ENCODE results near the gene ENHO. TPM values are rescaled to one million over a fixed set of nuclear protein-coding genes. Genes with fewer than 3 reads are reported as not detected.

The ENHO gene
- total RNA-seq, 1 experiment from 2014 or later = 4.0 TPM

DNA sequence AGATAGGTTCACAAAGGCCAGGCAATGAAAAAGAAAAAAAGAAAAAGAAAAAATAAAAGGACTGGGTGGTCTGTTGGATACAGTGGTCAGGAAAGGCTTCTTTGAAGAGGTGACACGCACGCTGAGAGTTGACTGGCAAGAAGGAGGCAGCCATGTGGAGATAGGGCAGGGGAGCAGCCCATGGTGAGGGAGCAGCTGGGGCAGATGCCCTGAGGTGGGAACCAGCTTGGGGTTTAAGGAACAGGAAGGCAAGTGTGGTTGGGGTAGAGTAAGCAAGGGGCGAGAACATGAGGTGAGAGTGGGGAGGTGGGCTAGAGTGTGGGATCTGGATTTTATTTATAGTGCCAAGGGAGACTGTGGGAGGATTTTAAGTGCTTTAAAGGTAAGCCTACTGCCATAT, 6.8 kb downstream of the ENHO start:
- in situ Hi-C loops (cut with HindIII; ENCODE audit: low pct_unique_long_range_greater_than_20kb, low sequenced_read_pairs) = no loop called here
- DNase-seq (ENCODE audit: low read depth) = no peak

DNA sequence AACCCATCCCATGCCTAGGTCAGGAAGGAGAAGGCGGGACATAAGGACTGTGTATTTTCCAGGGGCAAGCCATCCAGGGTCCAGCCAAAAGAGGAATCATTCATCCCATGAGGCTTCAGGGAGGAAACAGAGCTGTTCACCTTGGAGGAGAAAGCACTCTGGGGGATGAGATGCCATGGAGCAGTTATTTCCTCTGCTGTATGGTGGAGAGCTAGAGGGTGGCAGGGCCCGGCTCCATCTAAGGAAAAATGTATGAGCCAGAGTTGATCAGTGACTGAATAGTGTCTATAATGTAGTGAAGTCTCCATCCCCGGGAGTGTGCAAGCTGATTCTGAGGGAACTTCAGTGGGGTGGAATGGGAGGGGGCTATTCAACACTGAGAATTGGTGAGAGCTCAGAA, 8.0 kb downstream of the ENHO start:
- in situ Hi-C loops (cut with HindIII; ENCODE audit: low pct_unique_long_range_greater_than_20kb, low sequenced_read_pairs) = no loop called here
- no peak for DNase-seq (ENCODE audit: low read depth)

DNA sequence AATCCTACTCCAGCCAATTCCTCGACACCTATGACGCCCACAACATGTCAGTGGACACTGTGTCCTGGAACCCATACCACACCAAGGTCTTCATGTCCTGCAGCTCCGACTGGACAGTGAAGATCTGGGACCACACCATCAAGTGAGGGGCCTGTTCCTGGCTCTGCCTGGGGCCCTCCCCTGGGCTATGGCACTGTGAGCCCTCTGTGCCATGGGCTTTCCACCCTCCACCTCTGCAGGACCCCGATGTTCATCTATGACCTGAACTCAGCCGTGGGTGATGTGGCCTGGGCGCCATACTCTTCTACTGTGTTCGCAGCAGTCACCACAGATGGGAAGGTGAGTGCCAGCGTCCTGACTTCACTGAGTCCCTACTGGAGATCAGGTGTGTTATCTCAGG, 8.4 kb downstream of the ENHO start:
- in situ Hi-C loops (cut with HindIII; ENCODE audit: low pct_unique_long_range_greater_than_20kb, low sequenced_read_pairs) = no loop called here
- DNase-seq (ENCODE audit: low read depth) = no peak

DNA sequence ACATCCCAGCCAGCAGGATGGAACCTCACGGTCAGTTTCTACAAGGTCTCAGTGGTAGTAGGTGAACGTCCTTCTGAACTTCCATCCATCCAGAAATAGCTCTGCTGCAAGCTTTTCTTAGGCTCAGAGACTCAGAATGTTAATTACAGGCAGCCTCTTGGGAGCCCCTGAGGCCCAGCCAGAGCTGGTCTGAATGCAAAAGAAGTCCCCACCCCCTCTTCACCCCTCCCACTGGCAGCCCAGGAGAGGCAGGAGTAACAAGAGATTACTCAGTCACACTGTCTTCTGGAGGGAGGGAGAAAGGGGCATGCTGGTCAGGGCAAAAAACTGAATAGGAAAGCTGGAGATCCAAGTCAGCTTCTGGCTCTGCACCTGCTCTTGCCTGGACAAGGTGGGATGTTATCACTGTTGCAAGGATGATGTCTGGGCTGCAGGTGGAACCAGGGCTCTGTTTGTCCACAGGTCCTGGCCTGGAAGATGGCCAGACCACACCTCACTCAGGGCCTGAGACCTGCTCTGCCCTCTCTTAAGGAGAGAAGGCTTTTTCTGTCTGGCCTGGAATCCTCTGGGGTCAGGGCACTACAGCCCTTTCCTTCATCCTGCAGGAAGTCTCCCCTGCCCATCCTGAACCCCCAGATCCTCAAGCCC, 9.1 kb downstream of the ENHO start:
- in situ Hi-C loops (cut with HindIII; ENCODE audit: low pct_unique_long_range_greater_than_20kb, low sequenced_read_pairs) = no loop called here
- no peak for DNase-seq (ENCODE audit: low read depth)

DNA sequence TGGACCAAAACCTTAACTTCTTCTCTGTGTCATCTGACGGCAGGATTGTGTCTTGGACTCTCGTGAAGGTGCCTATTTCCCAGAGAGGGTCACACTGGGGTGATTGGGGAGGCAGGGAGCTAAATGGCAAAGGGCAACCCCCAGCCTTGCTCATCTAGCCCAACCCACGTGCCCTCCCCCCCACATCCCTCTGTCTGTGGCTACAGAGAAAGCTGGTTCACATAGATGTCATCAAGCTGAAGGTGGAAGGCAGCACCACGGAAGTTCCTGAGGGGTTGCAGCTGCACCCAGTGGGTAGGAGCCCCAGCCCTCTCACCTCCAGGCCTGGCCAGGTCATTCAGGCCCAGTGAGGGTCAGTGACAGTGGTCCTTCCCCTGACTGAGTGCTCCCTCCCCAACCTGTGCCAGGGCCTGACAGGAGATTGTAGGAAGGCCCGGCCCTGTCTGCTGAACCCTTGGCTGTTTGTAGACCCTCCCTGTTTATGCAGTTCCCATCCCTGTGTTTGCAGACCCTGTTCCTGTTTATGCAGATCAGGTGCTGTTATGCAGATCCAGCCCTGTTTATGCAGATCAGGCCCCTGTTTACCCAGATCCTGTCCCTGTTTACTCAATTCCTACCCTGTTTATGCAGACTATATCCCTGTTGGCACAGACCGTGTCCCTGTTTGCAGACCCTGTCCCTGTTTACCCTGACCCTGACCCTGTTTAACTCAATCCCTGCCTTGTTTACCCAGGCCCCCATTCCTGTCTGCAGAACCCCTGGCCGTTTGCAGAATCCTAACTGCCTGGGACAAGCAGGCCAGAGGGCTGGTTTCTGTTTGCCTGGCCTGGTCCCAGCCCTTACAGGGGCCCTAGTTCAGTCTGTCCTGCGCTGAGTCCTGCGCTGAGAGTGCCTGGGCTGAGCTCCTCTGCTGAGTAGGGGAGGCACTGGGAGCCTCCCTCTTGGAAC, 10.4 kb downstream of the ENHO start:
- in situ Hi-C loops (cut with HindIII; ENCODE audit: low pct_unique_long_range_greater_than_20kb, low sequenced_read_pairs) = no loop called here
- DNase-seq (ENCODE audit: low read depth) = no peak

DNA sequence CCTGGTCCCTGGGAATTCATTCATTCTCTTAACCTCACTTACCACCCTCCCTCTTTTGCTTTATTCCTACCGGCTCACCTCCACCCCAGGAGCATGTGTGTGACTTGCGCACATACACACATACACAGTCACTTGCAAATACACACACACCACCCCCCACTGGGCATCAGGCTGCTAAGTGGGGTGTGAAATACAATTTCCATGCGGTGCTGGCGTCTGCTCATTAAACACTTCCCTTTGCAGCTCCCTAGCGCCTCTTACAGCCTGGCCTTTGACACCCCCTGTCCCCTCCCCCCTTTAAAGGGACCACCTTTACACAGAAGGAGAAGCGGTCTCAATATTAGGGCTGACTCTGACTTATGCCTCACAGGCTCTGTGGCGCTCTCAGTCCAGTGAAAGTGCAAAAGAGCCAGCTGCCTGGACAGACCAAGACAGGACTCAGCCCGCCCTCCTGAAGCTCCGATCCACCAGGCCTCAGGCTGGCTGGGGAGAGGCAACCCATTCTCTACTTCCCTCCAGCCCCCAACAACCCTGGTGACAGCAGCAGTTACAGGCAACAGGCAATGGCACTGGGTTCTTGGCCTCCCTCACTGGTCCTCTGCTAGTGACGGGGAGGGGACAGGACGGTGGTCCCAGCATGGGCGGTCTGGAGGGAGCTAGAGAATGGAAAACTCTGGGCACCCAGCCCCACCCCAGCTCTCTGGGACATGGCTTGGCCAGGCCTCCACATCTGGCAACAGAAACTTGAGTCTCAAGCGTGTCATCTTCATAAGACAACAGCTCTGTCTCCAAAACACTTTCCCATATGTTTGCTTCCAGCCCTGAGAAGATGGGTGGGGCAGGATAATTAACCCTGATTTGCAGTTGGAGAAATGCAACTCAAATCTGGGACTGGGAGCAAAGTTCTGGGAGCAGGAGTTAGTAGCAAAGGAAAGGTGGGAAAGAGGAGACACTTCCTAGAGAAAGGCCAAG, 12.0 kb downstream of the ENHO start:
- in situ Hi-C loops (cut with HindIII; ENCODE audit: low pct_unique_long_range_greater_than_20kb, low sequenced_read_pairs) = no loop called here
- DNase-seq (ENCODE audit: low read depth) = no peak

DNA sequence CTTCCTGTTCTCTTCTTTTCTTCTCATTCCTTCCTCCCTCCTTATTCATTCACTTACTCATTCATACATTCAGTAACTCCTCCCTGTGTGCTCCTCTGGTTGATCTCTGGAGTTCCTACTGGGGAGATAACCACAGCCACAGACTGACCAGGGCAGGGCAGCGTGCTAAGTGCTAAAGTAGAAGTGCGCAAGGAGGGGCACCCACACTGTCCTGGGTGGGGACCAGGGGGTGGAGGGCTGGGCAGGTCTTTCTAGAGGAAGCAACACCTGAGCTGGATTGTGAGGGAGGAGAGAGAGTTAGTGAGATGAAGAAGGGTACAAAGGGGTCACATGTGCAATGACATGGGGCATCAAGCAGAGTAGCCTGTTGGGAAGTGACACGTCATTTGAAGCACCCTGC, 13.8 kb downstream of the ENHO start:
- in situ Hi-C loops (cut with HindIII; ENCODE audit: low pct_unique_long_range_greater_than_20kb, low sequenced_read_pairs) = no loop called here
- no peak for DNase-seq (ENCODE audit: low read depth)

DNA sequence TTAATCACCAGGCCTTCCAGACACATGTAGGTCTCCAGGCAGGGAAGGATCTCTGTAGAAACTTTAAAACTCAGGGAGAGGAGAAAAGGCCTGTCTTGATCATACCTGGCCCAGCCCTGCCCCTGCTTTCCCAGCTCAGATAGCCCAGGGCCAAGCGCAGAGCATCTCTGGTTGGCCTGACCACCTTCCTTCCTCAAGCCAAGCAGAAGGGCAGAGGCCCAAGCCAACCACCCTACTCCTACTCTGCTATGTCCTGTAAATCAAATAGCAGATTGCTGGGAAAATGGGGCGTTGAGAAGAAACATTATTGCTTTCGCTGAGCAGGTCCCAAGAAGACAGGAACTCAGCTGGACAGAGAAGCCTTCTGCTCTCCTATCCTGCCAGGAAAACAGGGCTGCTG, 14.3 kb downstream of the ENHO start:
- in situ Hi-C loops (cut with HindIII; ENCODE audit: low pct_unique_long_range_greater_than_20kb, low sequenced_read_pairs) = no loop called here
- DNase-seq (ENCODE audit: low read depth) = no peak

DNA sequence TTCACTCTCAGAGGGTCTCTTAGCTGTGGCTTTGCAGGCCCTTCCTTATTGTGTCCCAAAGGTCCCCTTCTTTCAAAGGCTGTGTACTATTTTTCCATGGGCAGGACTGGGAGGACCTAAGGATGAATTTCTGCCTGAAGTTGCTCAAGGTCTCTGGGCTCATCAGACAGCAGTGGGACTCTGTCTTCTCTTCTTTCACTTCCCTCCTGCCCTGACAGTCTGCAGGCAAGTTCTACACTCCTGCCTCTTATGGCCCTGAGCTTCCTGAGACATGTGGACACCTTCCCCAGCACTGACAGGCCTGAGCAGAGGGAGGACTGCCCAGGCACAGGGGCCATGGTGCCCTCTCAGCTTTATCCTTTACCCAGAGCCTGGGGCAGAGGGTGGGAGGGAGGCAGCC, 14.8 kb downstream of the ENHO start:
- DNase-seq (ENCODE audit: low read depth) = no peak
- in situ Hi-C loops (cut with HindIII; ENCODE audit: low pct_unique_long_range_greater_than_20kb, low sequenced_read_pairs) = no loop called here

DNA sequence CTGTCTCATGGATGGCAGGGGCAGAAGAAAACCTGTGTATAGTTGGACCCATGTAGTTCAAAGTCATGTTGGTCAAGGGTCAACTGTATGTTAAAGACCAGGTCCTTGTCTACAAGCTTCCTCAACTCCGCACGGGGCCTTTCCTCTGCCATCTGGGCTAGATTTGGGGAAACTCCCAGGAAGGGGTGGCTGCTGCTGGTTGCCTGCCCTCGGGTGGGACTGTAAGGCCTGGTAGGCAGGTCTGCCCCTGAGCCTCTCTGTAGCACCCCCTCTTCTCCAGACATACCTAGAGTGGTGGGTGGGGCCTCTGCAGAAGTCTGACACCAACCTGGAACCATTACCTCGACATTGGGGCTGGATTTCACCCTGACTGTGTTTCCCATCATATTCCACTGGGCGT, 15.2 kb downstream of the ENHO start:
- in situ Hi-C loops (cut with HindIII; ENCODE audit: low pct_unique_long_range_greater_than_20kb, low sequenced_read_pairs) = no loop called here
- no peak for DNase-seq (ENCODE audit: low read depth)

DNA sequence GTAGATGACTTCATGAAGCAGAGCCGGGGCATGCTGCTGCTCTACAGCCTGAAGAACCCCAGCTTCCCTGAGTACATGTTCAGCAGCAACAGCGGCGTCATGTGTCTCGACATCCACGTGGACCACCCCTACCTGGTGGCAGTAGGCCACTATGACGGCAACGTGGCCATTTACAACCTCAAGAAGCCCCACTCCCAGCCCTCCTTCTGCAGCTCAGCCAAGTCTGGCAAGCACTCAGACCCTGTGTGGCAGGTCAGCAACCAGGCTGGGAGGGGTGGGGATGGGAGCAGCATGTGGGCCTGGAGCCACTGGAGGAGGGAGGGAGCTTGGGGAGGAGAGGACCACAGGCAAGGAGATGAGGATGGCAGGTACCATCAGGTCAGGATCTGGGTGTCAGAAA, 16.2 kb downstream of the ENHO start:
- DNase-seq (ENCODE audit: low read depth) = no peak
- in situ Hi-C loops (cut with HindIII; ENCODE audit: low pct_unique_long_range_greater_than_20kb, low sequenced_read_pairs) = no loop called here

DNA sequence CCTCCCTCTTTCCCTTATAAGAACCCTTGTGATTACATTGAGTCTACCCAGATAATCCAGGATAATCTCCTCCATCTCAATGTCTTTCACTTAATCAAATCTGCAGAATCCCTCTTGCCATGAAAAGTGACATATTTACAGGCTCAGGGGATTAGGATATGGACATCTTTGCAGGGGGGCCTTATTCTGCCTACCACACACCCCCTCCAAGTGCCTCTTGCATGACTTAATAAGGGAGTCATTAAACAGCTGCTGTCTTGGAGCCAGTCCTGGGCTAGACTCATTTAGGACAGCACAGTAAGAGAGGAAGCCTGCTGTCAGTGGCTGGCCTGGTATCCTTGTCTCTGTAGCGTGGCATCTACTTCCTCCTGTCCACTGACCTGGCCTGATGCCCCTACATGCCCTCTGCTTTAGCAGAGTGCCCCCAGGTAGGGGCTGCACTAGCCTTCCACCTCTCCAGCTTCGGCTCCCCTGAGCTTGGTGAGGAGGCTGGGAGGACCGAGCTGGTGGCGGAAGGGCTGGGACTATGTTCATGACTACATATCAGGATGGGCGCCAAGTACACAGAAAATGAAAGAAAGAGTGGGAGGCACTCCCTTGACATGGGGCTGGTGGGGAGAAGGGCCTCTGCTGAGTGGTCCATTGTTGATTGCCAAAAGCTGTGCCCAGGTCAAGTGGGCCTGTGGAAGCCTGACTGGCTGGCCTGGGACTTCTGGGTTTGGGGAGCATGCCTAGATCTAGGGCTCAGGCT, 17.2 kb downstream of the ENHO start:
- DNase-seq (ENCODE audit: low read depth) = no peak
- in situ Hi-C loops (cut with HindIII; ENCODE audit: low pct_unique_long_range_greater_than_20kb, low sequenced_read_pairs) = no loop called here

DNA sequence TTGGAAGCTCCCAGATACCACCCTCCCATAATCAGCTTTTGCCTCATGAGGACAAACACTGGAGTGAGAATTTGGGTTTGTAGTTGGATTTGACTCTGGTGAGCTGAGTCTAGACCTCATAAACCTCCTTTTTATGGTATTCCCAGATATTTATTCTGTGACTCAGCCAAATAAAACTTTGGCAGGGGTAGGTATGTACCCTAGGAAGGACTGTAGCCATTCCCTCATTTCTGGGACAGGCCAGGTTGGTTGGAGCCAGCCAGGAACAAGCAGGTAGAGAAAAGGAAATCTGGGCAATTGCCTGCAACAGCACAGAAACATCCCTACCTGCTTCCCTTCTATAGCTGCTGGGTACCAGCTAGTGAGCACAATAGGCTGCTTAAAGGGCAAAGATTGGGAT, 19.4 kb downstream of the ENHO start:
- in situ Hi-C loops (cut with HindIII; ENCODE audit: low pct_unique_long_range_greater_than_20kb, low sequenced_read_pairs) = no loop called here
- no peak for DNase-seq (ENCODE audit: low read depth)

DNA sequence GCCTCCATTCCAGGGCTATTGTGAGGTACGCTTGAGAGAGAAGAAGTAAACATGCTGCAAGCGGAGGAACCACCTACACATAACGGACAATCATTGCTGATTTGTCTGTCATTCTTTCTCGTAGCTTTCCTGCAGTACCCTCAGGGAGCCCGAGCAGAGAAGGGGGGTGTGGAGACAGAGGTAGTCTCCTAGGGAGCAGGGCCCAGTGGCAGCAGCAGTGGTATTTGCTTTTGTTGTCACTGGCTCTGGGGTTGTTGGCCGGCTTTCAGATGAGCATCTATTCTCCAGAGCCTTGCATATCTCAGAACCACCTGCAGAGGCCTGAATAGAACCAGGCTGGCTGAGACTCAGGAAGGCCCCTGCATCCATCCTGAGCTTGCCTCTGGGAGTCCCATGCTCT, 19.9 kb downstream of the ENHO start:
- in situ Hi-C loops (cut with HindIII; ENCODE audit: low pct_unique_long_range_greater_than_20kb, low sequenced_read_pairs) = no loop called here

DNA sequence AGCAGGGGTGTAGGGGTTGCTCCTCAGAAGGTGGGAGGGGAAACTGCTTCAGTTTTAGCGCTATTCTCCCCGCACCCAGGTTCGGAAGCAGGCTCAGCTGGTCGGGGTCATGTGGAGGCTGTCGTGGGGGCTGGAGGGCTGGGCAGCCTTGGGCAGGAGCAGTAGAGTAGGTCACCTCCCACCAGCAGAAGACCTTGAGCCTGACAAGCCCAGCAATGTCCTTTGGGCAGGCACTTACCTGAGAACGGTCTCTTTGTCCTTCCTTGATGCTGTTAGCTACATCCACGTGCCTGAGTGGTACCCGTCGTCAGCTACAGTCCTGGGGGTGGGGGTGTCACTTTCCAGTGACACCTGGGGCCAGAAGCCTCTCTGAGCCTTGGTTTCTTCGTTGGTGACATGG, 20.3 kb downstream of the ENHO start:
- in situ Hi-C loops (cut with HindIII; ENCODE audit: low pct_unique_long_range_greater_than_20kb, low sequenced_read_pairs) = no loop called here
- DNase-seq (ENCODE audit: low read depth) = no peak

More for the DNA sequence above, 19.9 kb downstream of the ENHO start:
- DNase-seq (ENCODE audit: low read depth) = no peak

DNA sequence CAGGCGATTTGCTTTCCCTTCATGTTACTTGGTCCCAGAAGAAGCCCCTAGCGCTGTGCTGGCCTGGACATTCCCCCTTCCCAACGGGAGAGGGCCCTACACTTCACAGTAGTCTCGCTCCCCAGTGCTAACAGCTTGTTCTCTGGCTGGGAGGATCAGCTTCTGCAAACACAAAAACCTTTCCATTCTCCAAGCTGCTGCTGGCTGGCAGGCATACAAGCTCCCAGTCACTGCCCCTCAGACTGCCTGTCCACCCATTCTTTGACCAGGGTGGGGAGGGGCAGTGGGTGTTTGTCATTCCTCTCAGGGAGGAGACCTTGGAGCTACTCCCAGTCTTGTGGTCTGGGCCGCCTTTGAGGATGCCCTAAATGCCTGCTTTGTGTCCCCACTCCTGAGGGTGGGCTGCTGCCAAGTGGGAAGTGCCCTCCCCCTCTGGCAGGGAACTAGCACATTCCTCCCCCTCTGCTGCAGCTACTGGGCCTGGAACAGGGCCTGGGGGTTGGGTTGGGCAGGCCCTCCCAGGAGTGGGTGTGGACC, 20.8 kb downstream of the ENHO start:
- no peak for DNase-seq (ENCODE audit: low read depth)
- in situ Hi-C loops (cut with HindIII; ENCODE audit: low pct_unique_long_range_greater_than_20kb, low sequenced_read_pairs) = no loop called here

DNA sequence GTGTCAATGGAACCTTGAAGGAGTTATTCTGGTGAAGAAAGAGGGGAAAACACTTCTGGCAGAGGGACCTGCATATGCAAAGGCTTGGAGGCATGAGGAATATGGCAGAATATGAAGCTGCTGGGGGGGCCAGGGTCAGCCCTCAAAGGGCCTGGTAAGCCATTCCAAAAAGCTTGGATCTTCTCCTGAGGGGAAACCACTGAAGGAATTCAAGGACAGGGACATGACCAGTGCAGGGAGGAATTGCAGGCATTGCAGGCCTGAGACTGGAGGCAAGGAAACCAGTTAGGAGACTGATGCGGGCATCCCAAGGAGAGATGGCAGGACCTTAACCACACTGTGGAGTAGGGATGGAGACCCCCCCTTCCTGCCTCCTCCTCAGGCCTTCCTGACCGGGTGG, 21.4 kb downstream of the ENHO start:
- DNase-seq (ENCODE audit: low read depth) = no peak
- in situ Hi-C loops (cut with HindIII; ENCODE audit: low pct_unique_long_range_greater_than_20kb, low sequenced_read_pairs) = no loop called here
